ENCODE results near the gene MYO7A.

The MYO7A gene

GRCh38 chr11:77127920-77128691 is at the start of gene MYO7A:
MYO7A (plus strand) TSS chr11:77128246; CDS start chr11:77130635, 2,389 bp downstream.
- peak; percentile 93 for DNase-seq (ENCODE audit: low spot score)

GRCh38 chr11:77079666-77080065 is 48.4 kb upstream of the MYO7A start:
- no peak for DNase-seq (ENCODE audit: low spot score)

DNA sequence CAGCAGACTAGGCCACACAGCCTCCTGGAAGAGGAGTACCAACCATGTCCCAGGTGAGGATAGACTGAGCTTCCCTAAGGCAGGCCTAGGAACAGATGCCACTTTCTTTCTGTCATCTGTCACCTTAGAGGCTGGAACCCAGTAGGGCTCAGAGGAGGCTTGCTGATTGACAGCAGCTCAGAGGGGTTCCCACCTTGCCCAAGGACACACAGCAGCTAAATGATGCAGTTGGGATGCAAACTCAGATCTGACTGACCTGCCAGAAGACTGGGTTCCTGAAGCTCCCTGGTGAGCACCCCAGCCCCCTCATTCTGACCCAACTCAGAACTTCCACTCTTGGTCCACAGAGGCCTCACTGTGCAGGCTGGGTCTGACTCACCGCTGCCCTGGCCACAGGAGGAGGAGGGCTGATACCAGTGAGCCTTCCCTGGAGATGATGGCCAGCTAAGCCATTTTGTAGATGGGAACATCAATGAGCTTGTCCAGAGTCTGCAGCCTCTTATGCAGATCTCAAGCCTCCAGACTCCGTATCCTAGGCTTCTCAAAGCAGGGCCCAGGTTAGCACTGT is 47.3 kb upstream of the MYO7A start:
- no peak for DNase-seq (ENCODE audit: low spot score)

DNA sequence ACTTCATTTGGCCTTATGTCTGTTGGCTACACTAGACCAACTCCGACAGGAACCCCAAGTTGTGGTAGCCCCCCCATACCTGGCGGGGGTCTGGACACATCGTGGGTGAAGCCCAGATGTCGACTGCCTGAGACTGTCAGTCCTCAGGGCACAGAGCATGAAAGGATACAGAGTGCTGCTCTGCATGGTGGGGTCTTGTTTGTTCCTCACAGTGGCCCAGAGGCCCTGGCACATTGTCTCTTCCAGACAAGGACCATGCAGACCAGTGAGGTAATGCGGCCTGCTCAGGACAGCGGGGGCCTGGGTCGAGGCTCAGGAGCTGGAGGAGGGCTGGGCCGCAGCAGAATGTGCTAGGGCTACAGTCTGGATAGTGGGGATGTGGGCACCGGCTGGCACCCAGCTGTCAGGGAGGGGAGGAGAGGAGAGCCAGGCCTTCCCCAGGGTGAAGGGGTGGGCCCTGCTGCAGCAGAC is 46.6 kb upstream of the MYO7A start:
- no peak for DNase-seq (ENCODE audit: low spot score)

- DNase-seq (ENCODE audit: low spot score) = no peak
Observed at GRCh38 chr11:77081976-77082836, 45.8 kb upstream of the MYO7A start.

- DNase-seq (ENCODE audit: low spot score) = no peak
Observed at GRCh38 chr11:77082838-77083565, 45.0 kb upstream of the MYO7A start.

DNA sequence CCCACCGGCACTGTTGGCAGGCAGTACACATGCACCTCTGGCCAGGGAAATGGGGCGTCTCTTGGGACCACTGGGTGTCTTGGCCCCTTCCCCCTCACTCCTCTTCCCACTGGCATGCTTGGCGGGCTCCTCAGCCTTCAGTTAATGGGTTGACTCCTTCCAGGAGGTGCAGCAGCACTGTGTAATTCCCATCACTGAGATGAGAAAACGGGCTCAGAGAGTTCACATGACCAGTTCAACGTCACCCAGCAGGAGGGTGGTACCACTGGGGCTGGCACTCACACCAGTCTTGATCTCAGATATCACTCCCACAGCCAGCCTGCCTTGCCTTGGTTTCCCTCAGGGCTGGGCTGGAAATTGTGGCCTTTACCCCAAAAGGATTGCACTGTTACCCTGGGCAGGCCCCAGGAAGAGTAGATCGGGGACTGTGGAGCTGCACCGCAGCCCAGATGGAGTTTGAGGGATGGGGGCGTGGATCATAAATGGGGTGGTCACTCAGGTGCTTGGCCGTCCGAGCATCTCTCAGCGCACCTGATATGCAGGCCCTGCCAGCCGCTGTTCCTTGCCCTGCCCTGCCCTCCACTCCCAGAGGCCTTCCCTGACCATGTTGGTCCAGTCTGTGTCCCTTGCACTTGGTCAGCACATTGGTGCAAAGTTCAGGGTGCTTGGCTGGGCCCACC is 44.3 kb upstream of the MYO7A start:
- DNase-seq (ENCODE audit: low spot score) = no peak

GRCh38 chr11:77084581-77085191 is 43.4 kb upstream of the MYO7A start:
- no peak for DNase-seq (ENCODE audit: low spot score)

GRCh38 chr11:77085652-77086051 is 42.4 kb upstream of the MYO7A start:
- no peak for DNase-seq (ENCODE audit: low spot score)

DNA sequence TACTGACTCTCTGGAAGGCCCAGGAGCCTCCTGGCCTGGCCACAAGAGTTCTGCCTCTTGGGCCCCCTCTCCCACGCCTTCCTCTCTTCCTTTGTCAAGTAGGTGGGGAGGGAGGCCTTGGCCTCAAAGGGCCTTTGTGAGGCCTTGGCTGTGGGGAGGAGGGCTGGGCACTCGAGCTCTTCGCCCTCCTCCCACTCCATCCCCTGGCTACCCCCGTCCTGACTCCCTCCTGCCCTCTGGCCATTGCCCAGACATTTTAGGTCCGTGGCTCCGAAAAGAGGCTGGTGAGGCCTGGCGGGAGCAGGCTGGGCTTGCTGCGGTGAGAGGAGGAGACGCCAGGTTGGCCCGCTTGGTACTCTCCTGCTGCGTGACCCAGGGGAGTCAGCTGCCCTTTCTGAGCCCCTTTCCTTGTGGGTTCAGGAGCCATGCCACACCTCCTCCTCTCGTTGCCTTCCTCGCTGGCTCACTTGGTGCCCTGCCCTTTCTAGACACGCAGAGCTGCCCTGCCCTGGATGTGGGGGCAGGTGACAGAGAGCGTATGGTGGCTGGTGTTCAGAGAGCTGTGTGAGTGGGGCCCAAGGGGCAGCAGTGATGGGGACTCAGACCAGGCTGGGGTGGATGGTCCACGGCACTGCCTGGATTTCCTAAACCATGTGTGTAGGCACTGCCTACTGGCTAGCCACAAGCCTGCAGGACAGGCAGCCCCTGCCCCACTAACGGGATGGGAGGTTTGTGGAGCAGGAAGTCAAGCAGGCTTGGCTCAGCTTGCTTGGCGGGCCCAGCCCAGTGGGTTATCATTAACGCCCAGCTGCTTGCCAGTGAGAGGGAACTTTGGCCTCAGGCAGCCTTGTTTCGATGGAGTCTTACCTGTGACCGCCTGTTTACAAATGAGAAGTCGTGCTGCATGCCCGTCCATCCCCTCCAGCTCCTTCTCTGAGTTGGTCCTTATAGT is 41.2 kb upstream of the MYO7A start:
- DNase-seq (ENCODE audit: low spot score) = no peak

DNA sequence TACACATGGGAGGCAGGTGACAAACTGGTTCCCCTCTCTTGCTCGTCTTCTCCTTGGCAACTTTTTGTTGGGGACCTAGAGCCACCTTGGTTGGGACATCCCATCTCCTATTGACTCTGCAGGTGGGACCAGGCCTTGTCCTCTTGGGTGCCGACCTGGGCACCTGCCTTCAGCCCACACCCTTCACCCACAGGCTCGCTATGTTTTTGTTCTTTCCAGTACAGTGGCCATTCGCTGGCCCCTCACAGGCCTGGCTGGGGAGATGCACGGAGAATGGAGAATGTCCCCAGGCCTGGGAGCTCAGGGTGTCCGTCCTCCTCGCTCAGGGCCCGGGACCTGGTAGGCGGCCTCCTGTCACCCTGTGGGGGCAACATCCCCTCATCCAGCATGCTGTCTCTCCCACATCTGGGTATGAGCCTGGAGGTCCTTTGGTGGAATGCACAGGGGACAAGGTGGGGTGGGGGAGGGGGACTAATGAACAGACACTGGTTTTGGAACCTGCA is 40.3 kb upstream of the MYO7A start:
- DNase-seq (ENCODE audit: low spot score) = no peak

DNA sequence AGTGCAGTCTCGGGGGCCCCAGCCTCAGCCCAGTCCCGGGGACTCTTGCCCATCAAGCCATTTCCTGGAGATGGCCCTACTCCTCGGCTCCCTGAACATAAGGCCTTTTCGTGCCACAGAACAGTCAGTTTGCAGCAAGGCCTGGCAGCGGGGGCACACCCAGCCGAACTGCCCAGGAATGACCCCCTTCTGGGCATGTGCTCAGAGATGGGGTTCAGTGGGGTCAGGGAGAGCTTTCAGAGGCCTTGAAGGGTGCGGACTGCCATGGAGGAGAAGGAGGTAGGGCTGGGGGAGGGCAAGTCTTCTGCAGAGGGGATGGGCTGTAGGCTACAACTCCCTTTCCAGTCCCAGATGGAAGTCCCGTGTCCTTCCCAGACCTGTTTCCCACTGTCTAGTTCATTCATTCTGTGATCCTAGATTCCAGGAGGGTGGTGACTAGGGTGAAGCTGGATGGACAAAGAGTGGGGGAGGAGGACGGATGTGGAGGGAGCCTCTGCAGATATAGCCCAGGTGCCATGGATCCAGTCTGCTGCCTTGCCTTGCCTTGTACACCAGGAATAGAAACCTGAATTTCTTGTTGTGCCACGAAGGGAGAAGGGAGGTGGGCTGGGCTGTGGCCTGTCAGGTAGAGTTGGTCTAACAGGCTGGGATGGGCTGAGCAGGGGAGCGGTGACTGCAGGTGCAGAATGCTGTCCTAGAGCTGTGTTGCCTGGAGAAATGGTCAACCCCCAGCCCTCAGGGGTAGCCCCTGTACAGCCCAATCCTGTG is 39.6 kb upstream of the MYO7A start:
- DNase-seq (ENCODE audit: low spot score) = no peak

- DNase-seq (ENCODE audit: low spot score) = no peak
Observed at GRCh38 chr11:77089004-77089545, 39.0 kb upstream of the MYO7A start.

DNA sequence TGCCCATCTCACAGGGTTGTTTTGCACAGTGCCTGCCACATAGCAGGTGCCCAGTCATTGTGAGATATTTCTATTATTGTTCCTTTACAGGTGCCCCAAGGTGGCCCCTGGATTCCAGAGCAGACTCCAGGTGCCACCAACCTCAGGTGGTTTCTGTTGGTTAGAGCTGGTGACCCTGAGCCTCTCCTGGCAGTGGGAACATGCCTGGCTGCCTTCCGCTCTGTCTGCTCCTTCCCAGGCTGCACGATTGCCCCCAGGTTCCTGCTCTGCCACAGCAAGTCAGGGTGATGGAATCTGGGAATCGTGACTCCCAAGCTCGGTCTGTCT is 38.0 kb upstream of the MYO7A start:
- DNase-seq (ENCODE audit: low spot score) = no peak

- DNase-seq (ENCODE audit: low spot score) = no peak
Observed at GRCh38 chr11:77090373-77091111, 37.5 kb upstream of the MYO7A start.

GRCh38 chr11:77091146-77091940 is 36.7 kb upstream of the MYO7A start:
- peak; percentile 94 for DNase-seq (ENCODE audit: low spot score)

GRCh38 chr11:77092382-77092781 is 35.7 kb upstream of the MYO7A start:
- DNase-seq (ENCODE audit: low spot score) = no peak
